Neural cell (in vitro differentiated cells): ENCODE data around the gene CCNI.

Source experiments
- CTCF ChIP-seq: fragments of 450-650 bp; IDR thresholded peaks from 2 replicates; pipeline ENCODE4 v1.5.1; 2014; ENCODE audit warnings: antibody characterized with exemption, mild to moderate bottlenecking, moderate library complexity; ENCODE audit not compliant: poor library complexity, severe bottlenecking
- EP300 ChIP-seq: fragments of 450-650 bp; conservative IDR thresholded peaks from 2 replicates; pipeline ENCODE4 v1.6.1; 2014; ENCODE audit warnings: antibody characterized with exemption, mild to moderate bottlenecking, moderate library complexity; ENCODE audit not compliant: poor library complexity, severe bottlenecking
- EZH2 ChIP-seq: fragments of 200-600, 300-800 bp; shearing (Covaris generic), sonication (generic); IDR thresholded peaks from 2 replicates; pipeline ENCODE4 v1.6.1; 2014; ENCODE audit warnings: antibody characterized with exemption, low read length, borderline replicate concordance, mild to moderate bottlenecking; ENCODE audit not compliant: insufficient read depth, poor library complexity, severe bottlenecking
- POLR2AphosphoS5 ChIP-seq: IDR thresholded peaks from 2 replicates; pipeline ENCODE4 v1.6.1; 2012
- REST ChIP-seq: IDR thresholded peaks from 2 replicates; pipeline ENCODE4 v1.6.1; 2012; ENCODE audit warnings: borderline replicate concordance

- TF ChIP-seq POLR2AphosphoS5 (no peak), CTCF (no peak), EP300 (no peak), REST (no peak), EZH2 (no peak)
Observed at GRCh38 chr4:77124576-77124975, 48.8 kb upstream of the CCNI start.
